PC-9 (cell line): ENCODE results near the gene NEB.

ENCODE experiments used
- CTCF ChIP-seq: fragments of 200-600 bp; sonication (generic); conservative IDR thresholded peaks from 2 replicates; pipeline ENCODE4 v1.6.1; 2017; ENCODE audit warnings: mixed run types, antibody characterized with exemption, mild to moderate bottlenecking, moderate library complexity
- EZH2 ChIP-seq: fragments of 200-600 bp; sonication (generic); IDR thresholded peaks from 2 replicates; pipeline ENCODE4 v1.8.0; 2017; ENCODE audit warnings: antibody characterized with exemption, low read depth

GRCh38 chr2:151649966-151650365 lies 84.3 kb downstream of the NEB start:
- no peak for TF ChIP-seq CTCF
- TF ChIP-seq EZH2, result no peak
